Activated naive CD8-positive, alpha-beta T cell treated with anti-CD3 and anti-CD28 coated beads, Interleukin-2, amount 50 U/mL, for 24 hours (primary cell): ENCODE results near the gene RNU1-2.
"Not testable (repeated sequence)": the region's sequence is repeated elsewhere in the genome, so short reads cannot be mapped to it uniquely, and the experiment has no call there.

Experiments used
- ATAC-seq: fragments of 150-1000 bp; cut with Tn5 transposase; one replicate; pipeline ENCODE4 v1.10.0; 2021
- DNase-seq: peaks from one replicate; pipeline ENCODE4 v3.0.0; 2021
- H3K27ac Mint-ChIP-seq: one replicate; pipeline ENCODE4 v1.8.0; 2021; ENCODE audit warnings: mild to moderate bottlenecking, mixed read lengths
- H3K27me3 Mint-ChIP-seq: one replicate; pipeline ENCODE4 v1.8.0; 2021; ENCODE audit warnings: mixed read lengths
- H3K36me3 Mint-ChIP-seq: one replicate; pipeline ENCODE4 v1.8.0; 2021; ENCODE audit warnings: low read depth, mixed read lengths
- H3K4me1 Mint-ChIP-seq: one replicate; pipeline ENCODE4 v1.8.0; 2021; ENCODE audit warnings: mixed read lengths
- H3K4me3 Mint-ChIP-seq: one replicate; pipeline ENCODE4 v1.8.0; 2021; ENCODE audit warnings: mild to moderate bottlenecking, moderate library complexity, mixed read lengths
- H3K9me3 Mint-ChIP-seq: one replicate; pipeline ENCODE4 v1.8.0; 2021; ENCODE audit warnings: mixed read lengths

The RNU1-2 gene

DNA sequence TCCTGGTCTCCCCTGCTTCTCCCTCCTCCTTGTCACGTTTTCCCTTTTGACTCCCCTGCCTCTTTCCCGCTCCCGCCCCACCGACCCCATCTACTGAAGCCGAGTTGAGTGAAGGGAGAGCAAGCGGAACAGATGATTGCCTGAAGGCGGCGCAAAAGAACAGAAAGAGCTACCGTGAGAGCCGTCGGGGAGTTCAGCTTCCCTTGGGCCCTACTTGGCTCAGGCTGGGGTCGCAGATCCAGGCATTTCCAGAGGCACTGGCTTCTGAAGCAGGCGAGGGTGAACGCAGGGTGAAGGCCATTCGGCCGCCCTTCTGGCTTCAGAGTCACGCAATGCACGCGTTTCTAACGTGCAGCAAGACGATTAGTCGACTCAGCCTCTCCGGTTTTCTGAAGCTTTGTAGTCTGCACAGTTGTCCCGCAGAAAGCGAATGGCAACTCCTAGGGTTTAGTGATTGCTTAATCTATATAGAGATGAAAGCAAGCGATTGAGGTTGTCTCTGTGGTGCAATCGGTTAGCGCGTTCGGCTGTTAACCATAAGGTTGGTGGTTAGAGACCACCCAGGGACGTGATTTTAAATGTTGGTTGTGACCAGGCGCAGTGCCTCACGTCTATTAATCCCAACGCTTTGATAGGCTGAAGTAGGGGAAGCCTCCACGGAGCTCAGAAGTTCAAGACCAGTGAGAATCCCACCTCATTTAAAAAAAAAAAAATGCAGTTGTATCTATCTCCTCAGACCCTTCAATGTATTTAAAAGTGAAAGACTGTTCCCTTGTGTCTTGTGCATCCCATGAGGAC is 20.6 kb upstream of the RNU1-2 start:
- H3K27ac Mint-ChIP-seq, H3K9me3 Mint-ChIP-seq, ATAC-seq, DNase-seq, H3K4me1 Mint-ChIP-seq, H3K4me3 Mint-ChIP-seq, H3K36me3 Mint-ChIP-seq: not testable (repeated sequence)
- peaks cover 50% of the 10 kb centered on the region for H3K27me3 Mint-ChIP-seq

GRCh38 chr1:16881742-16882141 is 14.0 kb upstream of the RNU1-2 start:
- peaks cover 44% of the 10 kb centered on the region for H3K27me3 Mint-ChIP-seq
- H3K4me3 Mint-ChIP-seq, H3K9me3 Mint-ChIP-seq, H3K27ac Mint-ChIP-seq, ATAC-seq, DNase-seq, H3K36me3 Mint-ChIP-seq, H3K4me1 Mint-ChIP-seq: not testable (repeated sequence)

DNA sequence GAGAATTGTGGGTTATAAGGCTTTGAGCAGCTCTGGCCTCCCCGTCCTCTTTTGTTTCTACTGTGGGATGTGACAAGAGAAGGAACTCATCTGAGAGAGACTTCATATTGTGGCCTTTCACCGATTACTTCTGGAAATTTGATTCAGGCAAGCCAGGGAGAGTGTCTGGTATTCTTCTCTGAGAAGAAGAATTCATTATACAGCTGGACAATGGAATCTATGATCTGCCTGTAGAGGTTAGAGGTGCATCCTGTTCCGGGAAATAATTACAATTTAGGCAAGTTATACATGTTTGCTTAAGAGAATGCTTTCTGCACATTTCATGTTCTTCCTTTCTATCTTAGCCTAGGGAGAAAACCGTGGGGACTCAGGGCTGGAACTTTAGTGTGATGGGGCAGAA is 12.8 kb upstream of the RNU1-2 start:
- H3K9me3 Mint-ChIP-seq: no peaks in the 10 kb centered on the region

GRCh38 chr1:16884487-16884886 is 11.3 kb upstream of the RNU1-2 start:
- not testable (repeated sequence) for DNase-seq, H3K36me3 Mint-ChIP-seq, H3K4me3 Mint-ChIP-seq, H3K9me3 Mint-ChIP-seq, ATAC-seq, H3K27ac Mint-ChIP-seq
- peaks cover 10% of the 10 kb centered on the region for H3K4me1 Mint-ChIP-seq
- peaks cover 38% of the 10 kb centered on the region for H3K27me3 Mint-ChIP-seq

More for the DNA sequence above, 12.8 kb upstream of the RNU1-2 start:
- H3K4me3 Mint-ChIP-seq: no peak overlapping the region
- H3K27me3 Mint-ChIP-seq: peaks cover 44% of the 10 kb centered on the region
- no peak for DNase-seq
- no peaks in the 10 kb centered on the region for H3K4me1 Mint-ChIP-seq
- ATAC-seq: no peak
- H3K36me3 Mint-ChIP-seq: no peaks in the 10 kb centered on the region
- H3K27ac Mint-ChIP-seq: no peak overlapping the region

- ATAC-seq (no peak), DNase-seq (no peak)
- no peak overlapping the region for H3K27ac Mint-ChIP-seq
- no peaks in the 10 kb centered on the region for H3K9me3 Mint-ChIP-seq
- peaks cover 2% of the 10 kb centered on the region for H3K36me3 Mint-ChIP-seq
- H3K4me3 Mint-ChIP-seq: no peak overlapping the region
- peaks cover 21% of the 10 kb centered on the region for H3K27me3 Mint-ChIP-seq
- peaks cover 18% of the 10 kb centered on the region for H3K4me1 Mint-ChIP-seq
Observed at GRCh38 chr1:16886860-16887605, 8.7 kb upstream of the RNU1-2 start.

- peaks cover 18% of the 10 kb centered on the region for H3K4me1 Mint-ChIP-seq
- H3K27ac Mint-ChIP-seq: peak overlapping the region; percentile 93
- peak overlapping the region; percentile 86 for H3K4me3 Mint-ChIP-seq
- ATAC-seq (peak; percentile 87), DNase-seq (peak; percentile 90)
- peaks cover 2% of the 10 kb centered on the region for H3K36me3 Mint-ChIP-seq
- no peaks in the 10 kb centered on the region for H3K9me3 Mint-ChIP-seq
- H3K27me3 Mint-ChIP-seq: peaks cover 8% of the 10 kb centered on the region
Observed at GRCh38 chr1:16888860-16889816, 6.6 kb upstream of the RNU1-2 start.

DNA sequence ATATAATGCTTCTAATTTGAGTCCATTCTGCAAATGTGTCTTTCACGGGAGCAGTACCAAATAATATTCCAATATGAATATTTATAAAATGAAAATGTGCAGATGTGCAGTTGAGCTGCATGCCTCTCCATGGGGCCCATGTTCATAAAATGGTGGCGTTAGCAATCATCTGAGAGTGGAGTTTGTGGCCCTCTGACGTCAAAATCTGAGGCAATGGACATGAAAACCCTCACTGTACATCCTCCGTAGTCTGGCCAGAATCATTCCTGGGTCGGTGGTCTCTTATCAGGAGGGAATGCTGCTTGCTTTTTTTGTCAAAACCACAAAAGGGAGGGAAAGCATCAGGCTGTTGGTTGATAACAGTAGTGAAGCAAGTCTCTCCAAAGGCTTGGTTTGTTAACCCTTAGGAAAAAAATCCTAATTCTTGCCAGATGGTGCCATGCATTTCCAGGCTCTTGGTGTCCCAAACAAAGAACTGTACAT is 5.2 kb upstream of the RNU1-2 start:
- H3K4me3 Mint-ChIP-seq, ATAC-seq, H3K36me3 Mint-ChIP-seq, H3K9me3 Mint-ChIP-seq, DNase-seq, H3K27ac Mint-ChIP-seq, H3K27me3 Mint-ChIP-seq: not testable (repeated sequence)
- peaks cover 28% of the 10 kb centered on the region for H3K4me1 Mint-ChIP-seq

GRCh38 chr1:16891057-16891456 is 4.7 kb upstream of the RNU1-2 start:
- not testable (repeated sequence) for H3K27ac Mint-ChIP-seq, H3K4me3 Mint-ChIP-seq

GRCh38 chr1:16892978-16893525 is 2.7 kb upstream of the RNU1-2 start:
- peaks cover 48% of the 10 kb centered on the region for H3K4me1 Mint-ChIP-seq
- not testable (repeated sequence) for H3K27ac Mint-ChIP-seq, H3K4me3 Mint-ChIP-seq, H3K36me3 Mint-ChIP-seq, ATAC-seq, DNase-seq, H3K27me3 Mint-ChIP-seq, H3K9me3 Mint-ChIP-seq

More at GRCh38 chr1:16891057-16891456, 4.7 kb upstream of the RNU1-2 start:
- not testable (repeated sequence) for DNase-seq, H3K9me3 Mint-ChIP-seq, H3K36me3 Mint-ChIP-seq, ATAC-seq, H3K27me3 Mint-ChIP-seq
- H3K4me1 Mint-ChIP-seq: peaks cover 30% of the 10 kb centered on the region

GRCh38 chr1:16893796-16894195 is 2.0 kb upstream of the RNU1-2 start:
- H3K4me1 Mint-ChIP-seq: peaks cover 45% of the 10 kb centered on the region
- H3K4me3 Mint-ChIP-seq, H3K27me3 Mint-ChIP-seq, DNase-seq, ATAC-seq, H3K27ac Mint-ChIP-seq, H3K36me3 Mint-ChIP-seq, H3K9me3 Mint-ChIP-seq: not testable (repeated sequence)

GRCh38 chr1:16894338-16894737 is 1.4 kb upstream of the RNU1-2 start:
- H3K27me3 Mint-ChIP-seq, ATAC-seq, H3K9me3 Mint-ChIP-seq, DNase-seq, H3K36me3 Mint-ChIP-seq: not testable (repeated sequence)
- Mint-ChIP-seq H3K27ac (peak overlapping the region; percentile 99), H3K4me3 (peak overlapping the region; percentile 72), H3K4me1 (peaks cover 40% of the 10 kb centered on the region)

DNA sequence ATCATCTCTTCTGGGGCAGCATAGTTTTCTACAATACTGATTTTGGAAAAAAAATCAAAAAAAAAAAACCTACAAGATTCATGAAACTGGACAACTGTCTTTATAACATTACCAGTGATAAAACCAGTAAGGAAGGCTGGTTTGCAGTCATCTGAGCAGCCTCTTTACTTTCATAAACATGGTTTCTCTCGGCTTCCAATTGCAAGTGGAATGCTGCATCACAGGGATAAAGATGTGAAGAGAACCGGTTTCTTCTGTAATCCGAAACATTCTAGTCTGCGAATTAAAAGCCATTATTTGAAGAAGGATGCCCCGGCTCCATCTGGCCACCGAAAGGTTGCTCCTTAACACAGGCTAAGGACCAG is 565 bp upstream of the RNU1-2 start:
- Mint-ChIP-seq H3K4me3 (peak overlapping the region; percentile 72), H3K27ac (peak overlapping the region; percentile 99), H3K4me1 (peaks cover 32% of the 10 kb centered on the region)
- not testable (repeated sequence) for DNase-seq, H3K36me3 Mint-ChIP-seq, H3K9me3 Mint-ChIP-seq, ATAC-seq, H3K27me3 Mint-ChIP-seq

- ATAC-seq, H3K36me3 Mint-ChIP-seq, H3K27me3 Mint-ChIP-seq, H3K9me3 Mint-ChIP-seq: not testable (repeated sequence)
- DNase-seq: peak; percentile 68
- Mint-ChIP-seq H3K27ac (peak overlapping the region; percentile 99), H3K4me3 (peak overlapping the region; percentile 72), H3K4me1 (peaks cover 41% of the 10 kb centered on the region)
Observed at GRCh38 chr1:16896316-16897055, 706 bp downstream of the RNU1-2 start.
